HCT116 (cell line): ENCODE data around the gene CD164L2. TPM values are rescaled to one million over a fixed set of nuclear protein-coding genes. Genes with fewer than 3 reads are reported as not detected.

ENCODE experiments used
- ATAC-seq: fragments of 200-7000 bp; cut with Tn5 transposase; 2 replicates; pipeline ENCODE4 v1.9.1; 2020; ENCODE audit warnings: mild to moderate bottlenecking, moderate library complexity
- BruUV-seq: library from RNA; stranded (reverse); fragments of 400-500 nt; replicated peaks from 2 replicates; lab custom pipeline; 2021; lab: Mats Ljungman, UMichigan
- CTCF ChIA-PET: fragments of 300-600 bp; sonication (Branson Sonifier 250); formaldehyde crosslinking; loops from one replicate; lab custom pipeline; 2021; ENCODE audit warnings: antibody characterized with exemption; lab: Charles Lee
- POLR2A ChIA-PET: fragments of 300-600, 350-600 bp; sonication (Branson Sonifier 250); formaldehyde crosslinking; loops from one replicate; lab custom pipeline; 2021; ENCODE audit warnings: antibody characterized with exemption; lab: Charles Lee
- RAD21 ChIA-PET, 2 experiments: fragments of 300-600 bp; sonication (Branson Sonifier 250); formaldehyde crosslinking; loops; one replicate each; lab custom pipeline; 2023; ENCODE audit warnings: low total read pairs in 2 of 2; ENCODE audit not compliant: uncharacterized antibody in 2 of 2, unreplicated experiment in 2 of 2, low non-redundant PET in 1 of 2; lab: Charles Lee
- DNase-seq: peaks from one replicate; pipeline ENCODE4 v3.0.0-alpha.2; 2010; ENCODE audit warnings: low read depth, low spot score
- H2AFZ ChIP-seq: fragments of 200-600 bp; shearing (Covaris generic), sonication (generic); 2 replicates; pipeline ENCODE4 v1.6.1; 2017; ENCODE audit warnings: low read depth, mixed run types, mixed read lengths, antibody characterized with exemption, low read length; ENCODE audit not compliant: poor library complexity, severe bottlenecking
- H3K27ac ChIP-seq: 2 replicates; pipeline ENCODE4 v1.5.1; 2012; ENCODE audit warnings: low read depth, low read length
- H3K27me3 ChIP-seq: fragments of 200-600 bp; sonication (generic); 2 replicates; pipeline ENCODE4 v1.6.1; 2016; ENCODE audit warnings: mixed run types, low read length, mixed read lengths; ENCODE audit not compliant: insufficient read depth
- H3K36me3 ChIP-seq, 2 experiments: fragments of 200-500 bp in 1 of 2; fragments of 200-600 bp in 1 of 2; sonication (Bioruptor generic) in 1 of 2; sonication (generic) in 1 of 2; 2 replicates each; pipeline versions ENCODE4 v1.5.1 to v1.6.1; 2014 to 2016; ENCODE audit warnings: low read length in 2 of 2, inconsistent platforms in 1 of 2, mixed read lengths in 1 of 2, mixed run types in 1 of 2; ENCODE audit not compliant: insufficient read depth in 2 of 2, control insufficient read depth in 1 of 2
- H3K4me1 ChIP-seq, 2 experiments: fragments of 200-600 bp in 1 of 2; sonication (generic) in 1 of 2; 2 replicates each; pipeline versions ENCODE4 v1.5.1 to v1.6.1; 2012 to 2017; ENCODE audit warnings: low read length in 2 of 2, inconsistent platforms in 1 of 2, mild to moderate bottlenecking in 1 of 2, mixed read lengths in 1 of 2, mixed run types in 1 of 2, moderate library complexity in 1 of 2; ENCODE audit not compliant: insufficient read depth in 2 of 2, control insufficient read depth in 1 of 2
- H3K4me2 ChIP-seq: fragments of 200-600 bp; sonication (generic); 2 replicates; pipeline ENCODE4 v1.6.1; 2017; ENCODE audit warnings: mixed run types, low read length, mixed read lengths
- H3K4me3 ChIP-seq, 2 experiments: fragments of 200-600 bp in 1 of 2; sonication (generic) in 1 of 2; replicated peaks in 1 of 2; 2 replicates each; pipeline ENCODE4 v1.5.1; 2011 to 2016; ENCODE audit warnings: low read length in 2 of 2, control low read depth in 1 of 2, low read depth in 1 of 2, mild to moderate bottlenecking in 1 of 2, mixed read lengths in 1 of 2, mixed run types in 1 of 2
- H3K79me2 ChIP-seq: fragments of 200-600 bp; sonication (generic); 2 replicates; pipeline ENCODE4 v1.6.1; 2017; ENCODE audit warnings: mild to moderate bottlenecking, mixed run types, low read length, moderate library complexity, mixed read lengths; ENCODE audit not compliant: insufficient read depth
- H3K9ac ChIP-seq: fragments of 200-600 bp; sonication (generic); 2 replicates; pipeline ENCODE4 v1.6.1; 2016; ENCODE audit warnings: low read length, mixed read lengths
- H3K9me2 ChIP-seq: fragments of 200-600 bp; sonication (generic), shearing (Covaris generic); 2 replicates; pipeline ENCODE4 v1.6.1; 2017; ENCODE audit warnings: mixed run types, mild to moderate bottlenecking, moderate library complexity; ENCODE audit not compliant: insufficient read depth
- H3K9me3 ChIP-seq, 2 experiments: fragments of 200-500 bp in 1 of 2; fragments of 200-600 bp in 1 of 2; sonication (Bioruptor generic) in 1 of 2; sonication (generic) in 1 of 2; 2 replicates each; pipeline ENCODE4 v1.6.1; 2014 to 2017; ENCODE audit warnings: low read length in 2 of 2, mixed read lengths in 2 of 2, inconsistent platforms in 1 of 2, low read depth in 1 of 2, mild to moderate bottlenecking in 1 of 2, mixed run types in 1 of 2, moderate library complexity in 1 of 2; ENCODE audit not compliant: control insufficient read depth in 1 of 2, insufficient read depth in 1 of 2
- H4K20me1 ChIP-seq: fragments of 200-600 bp; sonication (generic), shearing (Covaris generic); 2 replicates; pipeline ENCODE4 v1.6.1; 2017; ENCODE audit warnings: mixed run types, mild to moderate bottlenecking, moderate library complexity; ENCODE audit not compliant: insufficient read depth
- CBX3 ChIP-seq: IDR thresholded peaks from 2 replicates; pipeline ENCODE4 v1.6.1; 2012; ENCODE audit warnings: low read depth
- EGR1 ChIP-seq: IDR thresholded peaks from 2 replicates; pipeline ENCODE4 v1.6.1; 2012; ENCODE audit warnings: low read depth
- ELF1 ChIP-seq: IDR thresholded peaks from 2 replicates; pipeline ENCODE4 v1.6.1; 2012; ENCODE audit warnings: low read depth, borderline replicate concordance
- EZH2 ChIP-seq: fragments of 200-600 bp; sonication (generic); IDR thresholded peaks from 2 replicates; pipeline ENCODE4 v1.6.1; 2017; ENCODE audit warnings: antibody characterized with exemption, mixed run types
- FOSL1 ChIP-seq: IDR thresholded peaks from 2 replicates; pipeline ENCODE4 v1.6.1; 2012; ENCODE audit warnings: low read depth
- JUND ChIP-seq: IDR thresholded peaks from 2 replicates; pipeline ENCODE4 v1.6.1; 2012
- POLR2A ChIP-seq: IDR thresholded peaks from 2 replicates; pipeline ENCODE4 v1.7.0; 2011; ENCODE audit warnings: borderline replicate concordance; ENCODE audit not compliant: insufficient read depth, insufficient read length; ENCODE audit errors: extremely low read depth
- POLR2AphosphoS5 ChIP-seq: IDR thresholded peaks from 2 replicates; pipeline ENCODE4 v1.6.1; 2011; ENCODE audit warnings: mild to moderate bottlenecking, low read depth, low read length, moderate library complexity
- SIN3A ChIP-seq: IDR thresholded peaks from 2 replicates; pipeline ENCODE4 v1.6.1; 2012; ENCODE audit warnings: low read depth
- SP1 ChIP-seq: IDR thresholded peaks from 2 replicates; pipeline ENCODE4 v1.6.1; 2012; ENCODE audit warnings: low read depth
- SRF ChIP-seq: IDR thresholded peaks from 2 replicates; pipeline ENCODE4 v1.6.1; 2012; ENCODE audit warnings: low read depth
- TCF7L2 ChIP-seq: IDR thresholded peaks from 2 replicates; pipeline ENCODE4 v1.7.0; 2011; ENCODE audit warnings: borderline replicate concordance, inconsistent platforms; ENCODE audit not compliant: insufficient read depth, insufficient read length; ENCODE audit errors: extremely low read depth
- YY1 ChIP-seq: IDR thresholded peaks from 2 replicates; pipeline ENCODE4 v1.6.1; 2011; ENCODE audit warnings: low read length, low read depth, moderate library complexity, mild to moderate bottlenecking; ENCODE audit not compliant: insufficient replicate concordance; ENCODE audit errors: extremely low read depth
- ZFX ChIP-seq: fragments of 450-650 bp; IDR thresholded peaks from 2 replicates; pipeline ENCODE4 v1.6.1; 2017
- ZNF274 ChIP-seq: fragments of 200-500 bp; sonication (Bioruptor generic); IDR thresholded peaks from 2 replicates; pipeline ENCODE4 v1.6.1; 2014; ENCODE audit warnings: mild to moderate bottlenecking, low read depth, low read length, inconsistent platforms
- intact Hi-C: fragments of 100-400 bp; cut with micrococcal nuclease; formaldehyde crosslinking; loops from 2 replicates; pipeline ENCODE4 v1.10.0; 2022
- total RNA-seq: library from RNA; stranded (reverse); gene quantifications from one replicate; pipeline ENCODE4 v1.2.1, GENCODE V29; 2021; ENCODE audit not compliant: unreplicated experiment
- TF ChIP-seq, protein P1 (sequence below): IDR thresholded peaks from 2 replicates; pipeline ENCODE4 v1.6.1; 2011; ENCODE audit warnings: mild to moderate bottlenecking, low read length, moderate library complexity; ENCODE audit not compliant: insufficient replicate concordance; ENCODE audit errors: extremely low read depth
- TF ChIP-seq, protein P2 (sequence below): IDR thresholded peaks from 2 replicates; pipeline ENCODE4 v1.6.1; 2012
- TF ChIP-seq, protein P3 (sequence below), 3 experiments: fragments of 200-600 bp in 1 of 3; sonication (generic) in 1 of 3; IDR thresholded peaks in 2 of 3; conservative IDR thresholded peaks in 1 of 3; 2 replicates each; pipeline ENCODE4 v1.5.1; 2012 to 2017; ENCODE audit warnings: low read depth in 2 of 3, low read length in 2 of 3, antibody characterized with exemption in 1 of 3, borderline replicate concordance in 1 of 3, control low read depth in 1 of 3, mild to moderate bottlenecking in 1 of 3, mixed read lengths in 1 of 3, mixed run types in 1 of 3, moderate library complexity in 1 of 3; ENCODE audit not compliant: insufficient read depth in 1 of 3
- TF ChIP-seq, protein P4 (sequence below): IDR thresholded peaks from 2 replicates; pipeline ENCODE4 v1.6.1; 2012
- TF ChIP-seq, protein P5 (sequence below): IDR thresholded peaks from 2 replicates; pipeline ENCODE4 v1.6.1; 2012; ENCODE audit warnings: low read depth

Gene CD164L2
- total RNA-seq, 1 experiment from 2014 or later, result 11.6 TPM

DNA sequence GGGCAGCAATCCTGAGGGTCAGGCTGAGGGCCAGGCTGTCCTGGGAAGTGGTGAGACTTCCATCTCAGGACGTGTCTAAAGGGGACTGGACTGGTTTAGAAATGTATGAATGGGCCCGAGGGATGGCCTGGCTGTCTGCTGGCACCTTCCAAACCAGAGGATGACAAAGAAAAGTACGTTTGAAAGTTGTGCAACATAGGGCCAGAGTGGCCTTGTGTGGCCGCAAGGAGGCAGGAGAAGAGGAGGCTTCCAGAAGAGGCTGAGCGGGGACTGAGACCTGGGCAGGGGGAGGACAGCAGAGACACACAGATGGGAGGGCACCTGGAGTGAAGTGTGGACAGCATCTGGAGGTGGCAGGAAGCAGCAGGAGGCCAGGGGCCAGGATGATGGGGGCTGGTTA lies 43.9 kb downstream of the CD164L2 start:
- intact Hi-C loops, result no loop called here
- TF ChIP-seq, protein P1, sequence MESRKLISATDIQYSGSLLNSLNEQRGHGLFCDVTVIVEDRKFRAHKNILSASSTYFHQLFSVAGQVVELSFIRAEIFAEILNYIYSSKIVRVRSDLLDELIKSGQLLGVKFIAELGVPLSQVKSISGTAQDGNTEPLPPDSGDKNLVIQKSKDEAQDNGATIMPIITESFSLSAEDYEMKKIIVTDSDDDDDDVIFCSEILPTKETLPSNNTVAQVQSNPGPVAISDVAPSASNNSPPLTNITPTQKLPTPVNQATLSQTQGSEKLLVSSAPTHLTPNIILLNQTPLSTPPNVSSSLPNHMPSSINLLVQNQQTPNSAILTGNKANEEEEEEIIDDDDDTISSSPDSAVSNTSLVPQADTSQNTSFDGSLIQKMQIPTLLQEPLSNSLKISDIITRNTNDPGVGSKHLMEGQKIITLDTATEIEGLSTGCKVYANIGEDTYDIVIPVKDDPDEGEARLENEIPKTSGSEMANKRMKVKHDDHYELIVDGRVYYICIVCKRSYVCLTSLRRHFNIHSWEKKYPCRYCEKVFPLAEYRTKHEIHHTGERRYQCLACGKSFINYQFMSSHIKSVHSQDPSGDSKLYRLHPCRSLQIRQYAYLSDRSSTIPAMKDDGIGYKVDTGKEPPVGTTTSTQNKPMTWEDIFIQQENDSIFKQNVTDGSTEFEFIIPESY, result no peak
- TF ChIP-seq SIN3A (no peak), POLR2AphosphoS5 (no peak), YY1 (no peak), POLR2A (no peak), FOSL1 (no peak), CBX3 (no peak), EGR1 (no peak), ELF1 (no peak), TCF7L2 (no peak), ZFX (no peak), SRF (no peak), EZH2 (no peak), ZNF274 (no peak), JUND (no peak), SP1 (no peak)
- TF ChIP-seq, protein P2, sequence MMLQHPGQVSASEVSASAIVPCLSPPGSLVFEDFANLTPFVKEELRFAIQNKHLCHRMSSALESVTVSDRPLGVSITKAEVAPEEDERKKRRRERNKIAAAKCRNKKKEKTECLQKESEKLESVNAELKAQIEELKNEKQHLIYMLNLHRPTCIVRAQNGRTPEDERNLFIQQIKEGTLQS, result no peak
- TF ChIP-seq, protein P3, sequence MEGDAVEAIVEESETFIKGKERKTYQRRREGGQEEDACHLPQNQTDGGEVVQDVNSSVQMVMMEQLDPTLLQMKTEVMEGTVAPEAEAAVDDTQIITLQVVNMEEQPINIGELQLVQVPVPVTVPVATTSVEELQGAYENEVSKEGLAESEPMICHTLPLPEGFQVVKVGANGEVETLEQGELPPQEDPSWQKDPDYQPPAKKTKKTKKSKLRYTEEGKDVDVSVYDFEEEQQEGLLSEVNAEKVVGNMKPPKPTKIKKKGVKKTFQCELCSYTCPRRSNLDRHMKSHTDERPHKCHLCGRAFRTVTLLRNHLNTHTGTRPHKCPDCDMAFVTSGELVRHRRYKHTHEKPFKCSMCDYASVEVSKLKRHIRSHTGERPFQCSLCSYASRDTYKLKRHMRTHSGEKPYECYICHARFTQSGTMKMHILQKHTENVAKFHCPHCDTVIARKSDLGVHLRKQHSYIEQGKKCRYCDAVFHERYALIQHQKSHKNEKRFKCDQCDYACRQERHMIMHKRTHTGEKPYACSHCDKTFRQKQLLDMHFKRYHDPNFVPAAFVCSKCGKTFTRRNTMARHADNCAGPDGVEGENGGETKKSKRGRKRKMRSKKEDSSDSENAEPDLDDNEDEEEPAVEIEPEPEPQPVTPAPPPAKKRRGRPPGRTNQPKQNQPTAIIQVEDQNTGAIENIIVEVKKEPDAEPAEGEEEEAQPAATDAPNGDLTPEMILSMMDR (IDR thresholded peaks at IDR 0.05 in 2 of 3, conservative IDR thresholded peaks at IDR 0.05 in 1 of 3; ENCODE audit: borderline replicate concordance in 1 of 3, insufficient read depth in 1 of 3, low read depth in 2 of 3, low read length in 2 of 3), result no peak
- TF ChIP-seq, protein P4, sequence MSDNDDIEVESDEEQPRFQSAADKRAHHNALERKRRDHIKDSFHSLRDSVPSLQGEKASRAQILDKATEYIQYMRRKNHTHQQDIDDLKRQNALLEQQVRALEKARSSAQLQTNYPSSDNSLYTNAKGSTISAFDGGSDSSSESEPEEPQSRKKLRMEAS, result no peak
- TF ChIP-seq, protein P5, sequence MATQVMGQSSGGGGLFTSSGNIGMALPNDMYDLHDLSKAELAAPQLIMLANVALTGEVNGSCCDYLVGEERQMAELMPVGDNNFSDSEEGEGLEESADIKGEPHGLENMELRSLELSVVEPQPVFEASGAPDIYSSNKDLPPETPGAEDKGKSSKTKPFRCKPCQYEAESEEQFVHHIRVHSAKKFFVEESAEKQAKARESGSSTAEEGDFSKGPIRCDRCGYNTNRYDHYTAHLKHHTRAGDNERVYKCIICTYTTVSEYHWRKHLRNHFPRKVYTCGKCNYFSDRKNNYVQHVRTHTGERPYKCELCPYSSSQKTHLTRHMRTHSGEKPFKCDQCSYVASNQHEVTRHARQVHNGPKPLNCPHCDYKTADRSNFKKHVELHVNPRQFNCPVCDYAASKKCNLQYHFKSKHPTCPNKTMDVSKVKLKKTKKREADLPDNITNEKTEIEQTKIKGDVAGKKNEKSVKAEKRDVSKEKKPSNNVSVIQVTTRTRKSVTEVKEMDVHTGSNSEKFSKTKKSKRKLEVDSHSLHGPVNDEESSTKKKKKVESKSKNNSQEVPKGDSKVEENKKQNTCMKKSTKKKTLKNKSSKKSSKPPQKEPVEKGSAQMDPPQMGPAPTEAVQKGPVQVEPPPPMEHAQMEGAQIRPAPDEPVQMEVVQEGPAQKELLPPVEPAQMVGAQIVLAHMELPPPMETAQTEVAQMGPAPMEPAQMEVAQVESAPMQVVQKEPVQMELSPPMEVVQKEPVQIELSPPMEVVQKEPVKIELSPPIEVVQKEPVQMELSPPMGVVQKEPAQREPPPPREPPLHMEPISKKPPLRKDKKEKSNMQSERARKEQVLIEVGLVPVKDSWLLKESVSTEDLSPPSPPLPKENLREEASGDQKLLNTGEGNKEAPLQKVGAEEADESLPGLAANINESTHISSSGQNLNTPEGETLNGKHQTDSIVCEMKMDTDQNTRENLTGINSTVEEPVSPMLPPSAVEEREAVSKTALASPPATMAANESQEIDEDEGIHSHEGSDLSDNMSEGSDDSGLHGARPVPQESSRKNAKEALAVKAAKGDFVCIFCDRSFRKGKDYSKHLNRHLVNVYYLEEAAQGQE, result no peak
- POLR2A ChIA-PET, result no interaction called here
- Histone ChIP-seq H3K79me2 (peaks cover 18% of the 10 kb centered on the region; the same call in 1 of the 2 replicates), H3K27ac (no peak overlapping the region), H2AFZ (no peak overlapping the region), H3K4me3 (no peak overlapping the region), H3K9me2 (no peaks in the 10 kb centered on the region), H3K36me3 (peaks cover 8 to 9% of the 10 kb centered on the region in 2 experiments; a peak in 2 of 4 replicates), H3K9ac (no peak overlapping the region), H3K9me3 (no peaks in the 10 kb centered on the region), H3K27me3 (no peaks in the 10 kb centered on the region), H4K20me1 (no peaks in the 10 kb centered on the region), H3K4me1 (peaks cover 22 to 49% of the 10 kb centered on the region in 2 experiments), H3K4me2 (no peak overlapping the region)
- CTCF ChIA-PET, result no interaction called here
- RAD21 ChIA-PET, result no interaction called here
- BruUV-seq, result no TSS peak
- ATAC-seq, result no peak
- no peak for DNase-seq
